Mesodermal cell (in vitro differentiated cells): ENCODE results near the gene POFUT2.

Experiments used
- H3K27ac ChIP-seq: 2 replicates; pipeline ENCODE4 v1.7.0; 2013; ENCODE audit warnings: mild to moderate bottlenecking, low read depth, low read length, moderate library complexity; ENCODE audit not compliant: severe bottlenecking
- H3K36me3 ChIP-seq: 2 replicates; pipeline ENCODE4 v1.7.1; 2013; ENCODE audit warnings: mild to moderate bottlenecking, low read length, moderate library complexity; ENCODE audit not compliant: control insufficient read depth, insufficient read depth
- H3K4me1 ChIP-seq: one replicate; pipeline ENCODE4 v1.7.1; 2013; ENCODE audit warnings: mild to moderate bottlenecking, low read length; ENCODE audit not compliant: insufficient read depth, control insufficient read depth, poor library complexity, severe bottlenecking
- H3K4me3 ChIP-seq: 2 replicates; pipeline ENCODE4 v1.7.0; 2013; ENCODE audit warnings: low read length, control low read depth, mild to moderate bottlenecking; ENCODE audit not compliant: insufficient read depth, poor library complexity, severe bottlenecking; ENCODE audit errors: extremely low read depth
- H3K9me3 ChIP-seq: 2 replicates; pipeline ENCODE4 v1.7.1; 2013; ENCODE audit warnings: mild to moderate bottlenecking, low read length, moderate library complexity; ENCODE audit not compliant: control insufficient read depth
- WGBS, 2 experiments: methylation state at CpG; one replicate each; pipeline ENCODE4 v1.1.5; 2013; ENCODE audit warnings: missing lambda C conversion rate in 2 of 2; ENCODE audit not compliant: insufficient coverage in 2 of 2; 5-methylcytosine and 5-hydroxymethylcytosine counted together

The POFUT2 gene

DNA sequence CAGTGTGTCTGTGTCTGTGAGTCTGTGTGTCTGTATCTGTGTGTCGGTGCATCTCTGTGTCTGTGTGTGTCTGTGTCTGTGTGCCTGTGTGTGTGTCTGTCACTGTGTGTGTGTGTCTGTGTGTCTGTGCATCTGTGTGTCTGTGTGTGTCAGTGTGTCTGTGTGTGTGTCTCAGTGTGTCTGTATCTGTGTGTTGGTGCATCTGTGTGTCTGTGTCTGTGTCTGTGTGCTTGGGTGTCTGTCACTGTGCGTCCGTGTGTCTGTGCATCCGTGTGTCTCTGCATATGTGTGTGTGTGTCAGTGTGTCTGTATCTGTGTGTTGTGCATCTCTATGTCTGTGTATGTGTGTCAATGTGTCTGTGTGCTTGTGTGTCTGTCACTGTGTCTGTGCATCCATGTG lies 44.7 kb upstream of the POFUT2 start:
- H3K36me3 ChIP-seq = no peaks in the 10 kb centered on the region
- H3K4me1 ChIP-seq = peaks cover 56% of the 10 kb centered on the region
- H3K9me3 ChIP-seq = no peaks in the 10 kb centered on the region
- no peak overlapping the region for H3K4me3 ChIP-seq
- H3K27ac ChIP-seq = no peak overlapping the region
- 100% methylated on average over 3 to 4 of the region's 4 CpGs for WGBS, 2 experiments

- no peaks in the 10 kb centered on the region for H3K36me3 ChIP-seq
- H3K9me3 ChIP-seq = no peaks in the 10 kb centered on the region
- H3K4me3 ChIP-seq = no peak overlapping the region
- 56 to 65% methylated on average over 14 of the region's 17 CpGs for WGBS, 2 experiments
- peak overlapping the region; percentile 66 for H3K27ac ChIP-seq
- H3K4me1 ChIP-seq = peaks cover 56% of the 10 kb centered on the region
Measured at GRCh38 chr21:45331531-45332147, 43.9 kb upstream of the POFUT2 start.

GRCh38 chr21:45330851-45331261 lies 43.2 kb upstream of the POFUT2 start:
- Histone ChIP-seq H3K4me3 (no peak overlapping the region), H3K36me3 (no peaks in the 10 kb centered on the region), H3K4me1 (peaks cover 56% of the 10 kb centered on the region), H3K9me3 (no peaks in the 10 kb centered on the region), H3K27ac (peak overlapping the region; percentile 87)
- WGBS, 2 experiments = 92 to 94% methylated on average over 16 of the region's 18 CpGs

GRCh38 chr21:45330075-45330781 lies 42.5 kb upstream of the POFUT2 start:
- no peak overlapping the region for H3K4me3 ChIP-seq
- H3K36me3 ChIP-seq = no peaks in the 10 kb centered on the region
- H3K4me1 ChIP-seq = peaks cover 56% of the 10 kb centered on the region
- H3K27ac ChIP-seq = peak overlapping the region; percentile 87
- WGBS, 2 experiments = 39 to 42% methylated on average over 8 to 15 of the region's 15 CpGs
- H3K9me3 ChIP-seq = no peaks in the 10 kb centered on the region

DNA sequence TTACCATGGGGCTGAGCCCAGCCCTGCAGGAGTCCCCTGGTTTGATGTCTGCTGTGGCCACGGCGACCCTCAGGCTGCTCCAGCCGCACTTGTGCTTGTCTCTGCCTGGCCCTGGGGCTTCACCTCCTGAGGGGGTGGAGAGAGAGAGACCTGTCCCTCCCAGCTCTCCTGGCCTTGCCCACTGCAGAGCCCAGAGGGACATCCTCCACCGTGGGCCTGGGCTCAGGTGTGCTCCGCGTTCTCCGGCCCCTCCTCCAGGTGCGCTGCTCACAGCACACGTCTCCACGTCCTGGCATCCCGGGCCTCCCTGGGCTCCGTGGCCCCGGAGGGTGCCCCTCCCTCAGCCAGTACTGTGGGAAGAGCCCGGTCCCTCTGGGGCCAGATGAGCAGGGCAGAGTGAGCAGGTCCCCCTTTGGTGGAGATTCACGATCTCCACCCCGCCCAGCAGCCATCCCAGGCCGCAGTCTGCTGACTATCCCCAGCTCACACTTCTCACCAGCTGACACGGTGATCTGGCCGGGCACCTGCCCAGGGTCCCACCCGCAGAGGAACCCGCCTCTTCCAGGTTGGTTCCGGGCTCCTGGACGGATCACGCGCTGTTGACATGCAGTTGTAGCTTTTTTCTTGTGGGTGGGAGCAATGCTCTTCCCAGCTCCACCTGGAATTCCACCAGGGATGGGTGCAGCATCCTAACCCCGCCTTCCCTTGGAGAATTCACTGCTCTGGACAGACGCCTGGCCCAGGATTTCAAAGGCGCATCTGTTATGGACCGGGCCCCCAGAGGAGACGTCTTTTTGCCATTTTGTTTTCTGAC lies 41.8 kb upstream of the POFUT2 start:
- Histone ChIP-seq H3K27ac (peak overlapping the region; percentile 87), H3K4me3 (no peak overlapping the region), H3K4me1 (peaks cover 54% of the 10 kb centered on the region), H3K9me3 (no peaks in the 10 kb centered on the region), H3K36me3 (no peaks in the 10 kb centered on the region)
- 76 to 77% methylated on average over 21 to 27 of the region's 30 CpGs for whole genome bisulfite sequencing, 2 experiments

DNA sequence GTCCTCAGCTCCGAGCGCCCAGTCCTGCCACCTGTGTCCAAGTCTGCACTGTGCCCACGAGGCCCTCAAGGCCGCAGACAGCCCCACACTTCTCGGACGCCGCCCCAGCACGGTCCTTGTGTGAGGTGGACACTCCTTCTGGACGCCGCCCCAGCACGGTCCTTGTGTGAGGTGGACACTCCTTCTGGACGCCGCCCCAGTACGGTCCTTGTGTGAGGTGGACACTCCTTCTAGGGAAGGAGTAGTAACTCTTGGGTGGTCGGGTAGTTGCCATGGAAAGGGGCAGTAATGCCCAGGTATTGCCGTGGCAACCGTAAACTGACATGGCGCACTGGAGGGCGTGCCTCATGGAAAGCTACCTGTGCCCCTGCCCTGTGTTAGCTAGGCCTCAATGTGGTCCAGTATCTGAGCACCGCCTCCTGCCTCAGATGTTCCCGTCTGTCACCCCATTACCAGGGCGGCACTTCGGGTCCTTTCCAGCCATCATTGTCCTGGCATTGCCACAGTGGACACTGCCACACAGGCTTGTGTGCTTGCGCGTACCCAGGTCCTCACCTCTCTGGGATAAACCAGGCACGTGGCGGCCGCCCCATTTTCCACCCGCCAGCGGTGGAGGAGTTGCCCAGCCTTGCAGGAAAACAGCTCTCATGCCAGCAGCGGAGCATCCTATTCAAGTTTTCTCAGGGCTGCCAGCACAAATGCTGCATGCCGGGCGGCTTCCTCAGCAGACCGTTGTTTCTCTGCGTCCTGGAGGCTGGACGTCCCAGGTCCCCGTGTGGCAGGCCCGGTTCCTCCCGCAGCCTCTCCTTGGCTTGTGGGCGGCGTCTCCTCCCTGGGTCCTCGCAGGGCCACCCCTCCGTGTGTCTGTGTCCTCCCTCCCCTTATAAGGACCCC lies 40.8 kb upstream of the POFUT2 start:
- no peaks in the 10 kb centered on the region for H3K36me3 ChIP-seq
- H3K9me3 ChIP-seq = no peaks in the 10 kb centered on the region
- H3K4me1 ChIP-seq = peaks cover 50% of the 10 kb centered on the region
- no peak overlapping the region for H3K4me3 ChIP-seq
- no peak overlapping the region for H3K27ac ChIP-seq
- 88 to 92% methylated on average over 40 to 43 of the region's 43 CpGs for WGBS, 2 experiments

- no peaks in the 10 kb centered on the region for H3K9me3 ChIP-seq
- H3K36me3 ChIP-seq = no peaks in the 10 kb centered on the region
- 94 to 95% methylated on average over 20 to 23 of the region's 23 CpGs for WGBS, 2 experiments
- H3K4me1 ChIP-seq = peaks cover 48% of the 10 kb centered on the region
- H3K27ac ChIP-seq = no peak overlapping the region
- H3K4me3 ChIP-seq = no peak overlapping the region
Measured at GRCh38 chr21:45327441-45328197, 39.9 kb upstream of the POFUT2 start.

- H3K4me1 ChIP-seq = peaks cover 41% of the 10 kb centered on the region
- no peaks in the 10 kb centered on the region for H3K36me3 ChIP-seq
- no peaks in the 10 kb centered on the region for H3K9me3 ChIP-seq
- no peak overlapping the region for H3K4me3 ChIP-seq
- 93 to 97% methylated on average over 7 to 8 of the region's 8 CpGs for WGBS, 2 experiments
- H3K27ac ChIP-seq = no peak overlapping the region
Measured at GRCh38 chr21:45326891-45327440, 39.3 kb upstream of the POFUT2 start.

DNA sequence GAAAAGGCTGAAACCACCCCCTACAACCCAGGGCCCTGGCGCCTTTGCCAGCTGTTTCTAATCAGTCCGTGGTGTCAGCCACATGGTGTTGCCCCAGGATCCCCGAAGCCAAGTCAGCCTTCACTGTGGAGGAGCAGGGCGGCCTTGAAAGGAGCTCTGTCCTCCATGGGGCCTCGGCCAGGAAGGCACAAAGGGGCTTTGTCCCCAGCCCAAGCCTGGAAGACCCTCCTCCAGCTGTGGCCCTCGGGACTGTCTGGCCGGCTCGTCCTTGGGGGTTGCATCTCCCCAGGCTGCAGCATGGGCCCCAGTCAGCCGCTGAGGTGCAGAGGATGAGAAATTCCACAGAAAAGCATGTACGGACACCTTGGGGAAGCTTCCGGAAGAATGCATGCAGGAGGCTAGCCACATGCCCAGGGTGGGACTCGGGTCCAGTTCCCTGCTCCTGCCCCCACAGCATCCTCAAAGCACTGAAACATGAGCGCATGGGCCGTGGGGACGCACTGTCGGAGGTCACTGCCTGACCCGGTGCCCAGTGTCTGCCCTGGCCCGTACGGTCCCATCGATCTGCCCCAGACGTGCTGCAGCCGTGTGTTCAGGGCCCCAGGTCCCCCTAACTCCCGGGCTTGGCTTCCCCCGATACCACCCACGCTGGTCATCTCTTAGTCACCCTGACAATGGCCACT lies 38.6 kb upstream of the POFUT2 start:
- no peaks in the 10 kb centered on the region for H3K9me3 ChIP-seq
- H3K4me3 ChIP-seq = no peak overlapping the region
- 92 to 96% methylated on average over 21 to 25 of the region's 25 CpGs for WGBS, 2 experiments
- no peak overlapping the region for H3K27ac ChIP-seq
- no peaks in the 10 kb centered on the region for H3K36me3 ChIP-seq
- H3K4me1 ChIP-seq = peaks cover 35% of the 10 kb centered on the region
